T-helper 1 cell (primary cell): ENCODE measurements around the gene B4GALNT1.
"Not testable (repeated sequence)": the region's sequence is repeated elsewhere in the genome, so short reads cannot be mapped to it uniquely, and the experiment has no call there.

Source experiments
- DNase-seq, 5 donors: peaks; one replicate each; pipeline ENCODE4 v3.0.0-alpha.2; 2012 to 2020

The B4GALNT1 gene

GRCh38 chr12:57607958-57608663 lies 24.9 kb downstream of the B4GALNT1 start:
- DNase-seq = no peak

DNA sequence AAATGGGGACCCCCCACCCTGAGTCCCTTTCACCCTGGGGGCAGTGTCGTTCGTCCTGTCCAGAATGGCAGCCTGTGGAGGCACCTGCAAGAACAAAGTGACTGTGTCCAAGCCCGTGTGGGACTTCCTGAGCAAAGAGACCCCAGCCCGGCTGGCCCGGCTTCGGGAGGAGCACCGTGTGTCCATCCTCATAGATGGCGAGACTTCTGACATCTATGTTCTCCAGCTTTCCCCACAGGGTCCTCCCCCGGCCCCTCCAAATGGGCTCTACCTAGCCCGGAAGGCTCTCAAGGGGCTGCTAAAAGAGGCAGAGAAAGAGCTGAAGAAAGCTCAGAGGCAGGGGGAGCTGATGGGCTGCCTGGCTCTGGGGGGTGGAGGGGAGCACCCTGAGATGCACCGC lies 26.2 kb downstream of the B4GALNT1 start:
- no peak for DNase-seq

- no peak for DNase-seq
Measured at GRCh38 chr12:57606399-57606798, 26.6 kb downstream of the B4GALNT1 start.

GRCh38 chr12:57605811-57606311 lies 27.1 kb downstream of the B4GALNT1 start:
- no peak for DNase-seq

GRCh38 chr12:57604992-57605810 lies 27.8 kb downstream of the B4GALNT1 start:
- no peak for DNase-seq

DNA sequence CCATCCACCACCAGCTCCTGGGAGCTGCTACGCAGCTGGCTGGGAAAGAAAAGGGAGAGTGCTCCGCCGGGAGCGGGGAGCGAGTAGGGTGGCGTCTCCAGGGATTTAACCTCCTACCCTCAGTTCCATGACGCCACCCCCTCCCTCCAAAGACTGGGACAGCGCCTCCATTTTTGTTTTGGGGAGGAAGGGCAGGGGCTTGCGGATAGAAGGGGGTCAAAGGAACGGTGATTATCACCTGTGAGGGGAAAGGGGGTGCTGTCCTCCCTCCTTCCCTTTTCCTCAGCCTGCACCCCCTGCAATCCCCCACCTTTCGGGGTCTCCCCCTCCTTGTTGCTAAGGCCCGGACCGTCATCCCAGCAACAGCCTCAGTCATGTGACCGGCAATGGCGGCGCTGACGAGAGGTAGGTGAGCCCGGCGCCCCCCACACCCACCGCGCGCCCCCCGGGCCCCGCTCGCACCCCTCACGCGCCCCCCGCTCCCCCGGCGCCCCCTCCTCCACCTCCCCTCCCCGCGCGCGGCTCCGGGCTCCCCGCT lies 28.5 kb downstream of the B4GALNT1 start, which contains the start of gene DTX3:
TSS of gene DTX3 (plus strand) at position 371 of the 538 bp plus-strand sequence. CDS start 1,694 bp downstream, outside the sequence.
- DNase-seq = peak in 2 of 5 donors; percentile 27 to 31

DNA sequence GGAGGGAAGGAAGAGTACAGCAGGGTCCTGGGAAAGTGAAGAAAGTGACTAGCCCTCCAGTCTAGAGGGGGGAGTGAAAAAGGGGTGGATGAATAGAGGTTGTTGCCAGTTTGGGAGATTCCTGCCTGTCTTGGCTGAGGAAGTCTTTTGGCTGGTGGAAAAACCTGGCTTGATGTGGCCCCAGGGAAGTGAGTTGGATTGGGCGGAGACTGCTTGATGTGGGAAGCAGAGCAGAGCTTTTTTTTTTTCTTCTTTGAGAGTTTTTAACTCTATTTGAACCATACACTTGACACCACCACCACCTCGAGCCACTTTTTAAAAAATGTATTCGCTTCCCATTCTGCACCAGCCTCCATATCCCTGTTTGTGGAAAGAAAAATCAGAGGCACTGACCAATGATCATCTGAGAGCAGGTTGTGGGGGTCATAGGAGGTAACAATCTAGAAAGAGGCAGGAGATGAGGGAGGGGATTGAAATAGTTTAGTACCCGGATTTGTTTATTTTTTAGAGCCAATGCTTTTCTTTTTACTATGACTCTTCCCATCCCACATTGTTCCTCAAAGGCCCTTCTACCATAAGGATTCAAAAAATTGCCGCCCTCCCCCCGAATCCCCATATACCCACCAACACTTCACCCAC lies 29.1 kb downstream of the B4GALNT1 start:
- DNase-seq = no peak

- DNase-seq = no peak
Measured at GRCh38 chr12:57603324-57603723, 29.7 kb downstream of the B4GALNT1 start.

DNA sequence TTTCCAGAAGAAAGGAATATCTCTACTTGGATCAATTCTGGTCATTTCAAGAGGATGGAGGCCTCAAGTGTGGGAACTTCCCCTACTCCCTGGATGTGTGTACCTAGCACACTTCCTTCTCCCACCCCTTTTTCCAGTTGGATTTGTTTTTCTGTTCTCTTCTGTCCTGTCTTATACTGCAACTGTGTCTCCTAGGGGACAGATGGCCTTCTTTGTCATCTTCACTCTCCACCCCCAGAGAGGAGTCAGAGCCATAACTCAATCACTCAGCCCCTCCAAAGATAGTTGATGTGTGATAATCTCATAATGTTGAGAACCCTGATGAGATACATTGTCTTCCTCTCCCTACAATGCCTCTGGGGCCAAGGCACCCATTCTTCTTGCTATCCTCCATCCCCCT lies 30.5 kb downstream of the B4GALNT1 start:
- DNase-seq = no peak

DNA sequence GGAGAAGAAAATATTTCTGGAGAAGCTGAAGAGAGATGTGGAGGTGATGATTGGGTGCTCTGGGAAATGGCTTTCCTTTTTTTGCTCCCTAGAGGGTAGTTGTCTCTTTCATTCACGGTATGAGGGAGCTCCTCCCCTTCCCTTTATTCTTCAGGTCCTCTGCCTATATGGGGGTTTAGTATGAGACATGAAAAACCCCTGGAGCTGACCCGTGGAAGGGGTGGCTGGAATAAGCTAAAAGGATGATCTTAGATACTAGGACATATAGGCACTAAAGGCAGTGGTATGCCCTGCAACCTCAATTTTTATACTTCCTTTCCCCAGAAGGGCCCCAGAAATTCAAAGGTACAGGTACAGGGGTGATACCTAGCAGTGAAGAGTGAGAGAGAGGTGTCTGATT lies 32.6 kb downstream of the B4GALNT1 start:
- DNase-seq = no peak

- DNase-seq = no peak
Measured at GRCh38 chr12:57593187-57593586, 39.8 kb downstream of the B4GALNT1 start.

DNA sequence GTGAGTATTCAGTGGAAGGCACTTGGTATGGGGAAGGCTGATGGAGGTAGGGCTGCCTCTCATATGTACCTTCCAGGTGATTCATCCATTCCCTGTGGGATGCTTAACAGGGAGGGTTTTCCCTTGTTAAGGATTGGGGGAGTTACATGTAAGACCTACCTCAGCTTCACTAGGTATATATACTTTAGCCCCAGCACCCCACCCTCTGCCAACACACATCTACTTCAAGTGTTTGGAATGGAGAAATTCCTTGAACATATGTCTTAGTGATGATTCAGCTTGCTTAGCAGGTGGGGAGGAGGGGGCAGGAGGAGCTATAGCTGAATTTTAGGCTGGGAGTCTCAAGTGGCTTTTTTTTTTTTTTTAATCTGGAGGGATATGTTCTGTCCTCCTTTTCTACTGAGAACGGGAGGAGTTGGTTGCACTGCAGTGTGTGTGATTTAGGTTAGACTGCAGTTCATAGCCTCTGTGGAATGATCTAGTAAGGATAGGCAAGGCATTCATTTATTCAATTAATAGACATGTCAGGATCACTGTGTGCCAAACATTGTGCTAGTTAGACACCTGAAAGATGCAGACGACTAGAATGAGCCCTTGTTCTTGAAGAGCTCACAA lies 40.3 kb downstream of the B4GALNT1 start:
- no peak for DNase-seq

DNA sequence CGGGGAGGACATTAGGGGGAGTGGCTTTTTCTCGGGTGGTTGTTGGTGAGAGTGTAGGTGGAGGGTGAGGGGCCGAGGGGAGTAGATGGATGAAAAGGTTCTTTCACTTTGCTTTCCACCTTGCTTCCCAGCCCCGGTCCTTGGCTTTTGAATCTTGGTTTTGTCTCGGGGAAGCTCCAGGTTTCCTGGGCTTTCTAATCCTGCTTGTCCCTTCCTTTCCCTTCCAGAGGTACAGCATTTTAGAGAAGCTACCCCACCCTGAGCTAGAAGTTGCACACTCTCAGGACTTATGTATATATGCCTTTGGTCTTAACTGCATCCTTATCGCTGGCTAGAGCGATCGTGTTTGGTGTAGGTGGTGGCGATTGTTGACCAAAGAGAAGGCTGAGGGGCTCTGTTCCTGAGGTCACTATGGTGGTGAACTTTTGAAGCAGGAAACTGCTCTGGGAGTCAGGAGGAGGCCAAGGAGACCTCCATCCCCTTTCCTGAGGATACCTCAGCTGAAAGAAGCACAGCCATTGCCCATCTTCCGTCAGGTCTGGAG lies 41.1 kb downstream of the B4GALNT1 start:
- DNase-seq = no peak

GRCh38 chr12:57590864-57591781 lies 41.9 kb downstream of the B4GALNT1 start, which contains the start of gene PIP4K2C:
PIP4K2C (plus strand) TSS chr12:57591192; CDS start chr12:57591290, 98 bp downstream.
- peak; percentile 71 to 87 (median 73) for DNase-seq

- DNase-seq = no peak
Measured at GRCh38 chr12:57590479-57590863, 42.5 kb downstream of the B4GALNT1 start.

DNA sequence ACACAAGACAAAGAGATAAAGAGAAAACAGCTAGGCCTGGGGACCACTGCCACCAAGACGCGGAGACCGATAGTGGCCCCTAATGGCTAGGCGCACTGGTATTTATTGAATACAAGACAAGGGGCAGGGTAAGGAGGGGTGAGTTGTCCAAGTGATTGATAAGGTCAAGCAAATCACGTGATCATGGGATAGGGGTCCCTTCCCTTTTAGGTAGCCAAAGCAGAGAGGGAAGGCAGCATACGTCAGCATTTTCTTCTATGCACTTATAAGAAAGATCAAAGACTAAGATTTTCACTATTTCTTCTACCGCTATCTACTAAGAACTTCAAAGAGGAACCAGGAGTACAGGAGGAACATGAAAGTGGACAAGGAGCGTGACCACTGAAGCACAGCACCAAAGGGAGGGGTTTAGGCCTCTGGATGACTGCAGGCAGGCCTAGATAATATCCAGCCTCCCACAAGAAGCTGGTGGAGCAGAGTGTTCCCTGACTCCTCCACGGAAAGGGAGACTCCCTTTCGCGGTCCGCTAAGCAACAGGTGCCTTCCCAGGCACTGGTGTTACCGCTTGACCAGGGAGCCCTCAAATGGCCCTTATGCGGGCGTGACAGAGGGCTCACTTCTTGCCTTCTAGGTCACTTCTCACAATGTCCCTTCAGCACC lies 43.9 kb downstream of the B4GALNT1 start:
- not testable (repeated sequence) for DNase-seq

- no peak for DNase-seq
Measured at GRCh38 chr12:57586832-57587429, 46.1 kb downstream of the B4GALNT1 start.

GRCh38 chr12:57586128-57586527 lies 46.9 kb downstream of the B4GALNT1 start:
- DNase-seq = no peak

- DNase-seq = no peak
Measured at GRCh38 chr12:57585156-57585555, 47.8 kb downstream of the B4GALNT1 start.

- no peak for DNase-seq
Measured at GRCh38 chr12:57584690-57585089, 48.3 kb downstream of the B4GALNT1 start.
